Activated T-helper 17 cell treated with anti-CD3 and anti-CD28 coated beads, Interleukin-2, amount 50 U/mL, for 72 hours (primary cell): ENCODE results near the gene P2RY8. TPM values are rescaled to one million over a fixed set of nuclear protein-coding genes. Genes with fewer than 3 reads are reported as not detected.
"Not testable (repeated sequence)": the region's sequence is repeated elsewhere in the genome, so short reads cannot be mapped to it uniquely, and the experiment has no call there.

ENCODE experiments used
- ATAC-seq: fragments of 150-1000 bp; cut with Tn5 transposase; replicated peaks from 2 replicates; pipeline ENCODE4 v1.10.0; 2021; ENCODE audit warnings: mild to moderate bottlenecking, moderate library complexity
- H3K27ac Mint-ChIP-seq: one replicate; pipeline ENCODE4 v1.8.0; 2022; ENCODE audit warnings: mixed read lengths
- H3K27me3 Mint-ChIP-seq: one replicate; pipeline ENCODE4 v1.8.0; 2022; ENCODE audit warnings: mixed read lengths
- H3K36me3 Mint-ChIP-seq: one replicate; pipeline ENCODE4 v1.8.0; 2022; ENCODE audit warnings: low read depth, mild to moderate bottlenecking, mixed read lengths
- H3K4me1 Mint-ChIP-seq: one replicate; pipeline ENCODE4 v1.8.0; 2022; ENCODE audit warnings: mixed read lengths
- H3K4me3 Mint-ChIP-seq: one replicate; pipeline ENCODE4 v1.8.0; 2022; ENCODE audit warnings: mild to moderate bottlenecking, mixed read lengths
- H3K9me3 Mint-ChIP-seq: one replicate; pipeline ENCODE4 v1.8.0; 2022; ENCODE audit warnings: mixed read lengths
- total RNA-seq, 2 donors: library from RNA; stranded (reverse); gene quantifications; one replicate each; pipeline ENCODE4 v1.2.3, GENCODE V29; 2022

The P2RY8 gene
- 100 to 1,000 TPM in 1 of 2 donors, 10 to 100 TPM in 1; 89.0 to 105 TPM for total RNA-seq

DNA sequence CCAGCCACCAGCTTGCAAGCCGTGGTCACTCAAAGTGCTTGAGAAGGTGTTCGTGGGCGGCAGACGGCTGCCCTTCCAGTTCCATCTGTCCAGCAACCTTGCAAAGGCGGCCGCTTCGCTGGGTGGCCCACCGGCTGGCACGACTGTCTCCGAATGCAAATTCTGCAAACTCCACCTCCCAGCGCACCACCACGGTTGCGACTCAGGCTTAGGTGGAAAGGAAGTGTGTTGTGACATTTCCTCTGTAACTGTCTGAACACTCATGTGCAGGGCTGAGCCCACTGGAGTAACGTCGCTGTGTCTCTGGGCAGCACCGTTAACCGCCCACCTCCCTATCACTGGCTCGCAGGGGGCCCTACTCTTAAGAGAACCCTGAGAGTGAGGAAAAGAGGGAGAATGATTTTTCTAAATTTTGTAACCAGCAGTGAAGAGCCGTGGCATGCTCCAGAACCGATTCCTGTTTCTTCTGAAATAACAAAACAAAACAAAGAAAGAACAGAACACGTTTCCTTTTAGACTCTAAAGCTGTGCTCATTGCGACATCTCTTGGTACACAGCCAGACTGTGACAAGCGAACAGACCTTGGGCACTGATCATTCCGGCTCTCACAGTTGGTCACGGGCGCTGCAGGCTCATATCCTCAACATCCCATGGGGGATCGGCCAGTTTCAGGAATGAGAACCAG, at the start of gene P2RY8:
P2RY8 (minus strand) TSS at position 155 of the 685 bp plus-strand sequence. CDS start 70,627 bp downstream, outside the sequence.
- peak within 1 kb of the TSS; percentile 90 for H3K4me3 Mint-ChIP-seq
- H3K9me3 Mint-ChIP-seq = no peaks in the 10 kb centered on the region
- H3K36me3 Mint-ChIP-seq = peaks cover 47% of the 10 kb centered on the region
- H3K4me1 Mint-ChIP-seq = peaks cover 8% of the 10 kb centered on the region
- peak; percentile 69 for ATAC-seq
- no peaks in the 10 kb centered on the region for H3K27me3 Mint-ChIP-seq
- peak within 1 kb of the TSS; percentile 99 for H3K27ac Mint-ChIP-seq

DNA sequence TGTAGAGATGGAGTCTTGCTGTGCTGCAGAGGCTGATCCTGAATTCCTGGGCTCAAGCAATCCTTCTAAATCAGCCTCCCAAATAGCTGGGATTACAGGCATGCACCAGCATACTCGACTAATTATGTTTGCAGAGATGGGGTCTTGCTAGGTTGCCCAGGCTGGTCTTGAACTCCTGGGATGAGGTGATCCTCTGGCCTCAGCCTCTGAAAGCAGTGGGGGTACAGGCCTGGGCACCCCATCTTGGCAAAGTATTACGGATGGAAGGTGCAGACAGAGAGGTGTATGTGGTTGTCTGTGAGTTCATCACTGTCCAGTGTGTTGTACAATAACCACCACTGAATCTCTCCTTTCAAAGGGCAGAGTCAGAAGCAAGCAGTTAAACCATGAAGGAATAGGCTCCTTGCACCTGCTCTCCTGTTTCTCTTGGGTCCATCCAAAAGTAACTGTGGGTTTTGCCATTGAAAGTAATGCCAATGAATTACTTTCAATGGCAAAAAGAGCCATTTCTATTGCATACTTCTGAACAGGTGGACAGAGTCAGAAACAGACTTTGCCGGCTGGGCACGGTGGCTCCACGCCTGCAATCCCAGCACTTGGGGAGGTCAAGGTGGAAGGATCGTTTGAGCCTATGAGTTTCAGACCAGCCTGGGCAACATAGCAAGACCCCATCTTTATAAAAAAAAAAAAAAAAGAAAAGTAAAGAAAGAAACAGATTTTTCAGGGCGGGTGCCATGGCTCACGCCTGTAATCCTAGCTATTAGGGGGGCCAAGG, 47.4 kb upstream of the P2RY8 start:
- peaks cover 11% of the 10 kb centered on the region for H3K36me3 Mint-ChIP-seq
- H3K4me3 Mint-ChIP-seq = peak overlapping the region; percentile 70
- ATAC-seq = no peak
- peak overlapping the region; percentile 88 for H3K27ac Mint-ChIP-seq
- no peaks in the 10 kb centered on the region for H3K27me3 Mint-ChIP-seq
- H3K9me3 Mint-ChIP-seq = no peaks in the 10 kb centered on the region
- peaks cover 10% of the 10 kb centered on the region for H3K4me1 Mint-ChIP-seq

- Mint-ChIP-seq H3K27me3 (no peaks in the 10 kb centered on the region), H3K4me3 (peak overlapping the region; percentile 70), H3K4me1 (peaks cover 13% of the 10 kb centered on the region), H3K27ac (peak overlapping the region; percentile 88), H3K36me3 (peaks cover 11% of the 10 kb centered on the region), H3K9me3 (no peaks in the 10 kb centered on the region)
- ATAC-seq = peak; percentile 97
Observed at GRCh38 chrX:1582686-1583437, 45.9 kb upstream of the P2RY8 start.

DNA sequence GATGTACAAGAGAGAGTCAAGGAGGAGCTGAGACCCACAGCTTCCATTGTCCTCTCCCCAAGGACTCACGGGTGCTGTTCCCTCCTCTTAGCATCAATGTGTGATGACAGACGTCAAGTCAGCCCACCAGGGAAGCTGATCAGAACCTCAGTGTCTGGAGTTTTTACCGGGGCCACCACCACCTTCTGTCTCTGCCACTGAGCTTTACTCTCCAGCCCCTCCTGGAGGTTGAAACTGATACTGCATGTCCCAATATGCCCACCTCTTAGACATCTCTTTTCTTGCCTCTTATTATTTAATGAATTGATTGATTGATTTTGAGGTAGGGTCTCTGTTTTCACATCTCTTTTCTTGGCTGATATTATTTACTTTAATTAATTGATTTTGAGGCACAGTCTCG, 44.1 kb upstream of the P2RY8 start:
- Mint-ChIP-seq H3K27me3 (no peaks in the 10 kb centered on the region), H3K27ac (peak overlapping the region; percentile 67), H3K9me3 (no peaks in the 10 kb centered on the region), H3K36me3 (peaks cover 11% of the 10 kb centered on the region), H3K4me1 (peaks cover 13% of the 10 kb centered on the region), H3K4me3 (peak overlapping the region; percentile 70)
- ATAC-seq = peak; percentile 40

GRCh38 chrX:1578511-1579173, 41.7 kb upstream of the P2RY8 start:
- Mint-ChIP-seq H3K36me3 (peaks cover 11% of the 10 kb centered on the region), H3K9me3 (no peaks in the 10 kb centered on the region), H3K27me3 (no peaks in the 10 kb centered on the region), H3K4me1 (peaks cover 12% of the 10 kb centered on the region), H3K27ac (no peak overlapping the region), H3K4me3 (no peak overlapping the region)
- no peak for ATAC-seq

GRCh38 chrX:1577845-1578244, 40.9 kb upstream of the P2RY8 start:
- no peak for ATAC-seq
- no peak overlapping the region for H3K4me3 Mint-ChIP-seq
- peaks cover 3% of the 10 kb centered on the region for H3K36me3 Mint-ChIP-seq
- H3K27me3 Mint-ChIP-seq = no peaks in the 10 kb centered on the region
- peaks cover 6% of the 10 kb centered on the region for H3K4me1 Mint-ChIP-seq
- no peak overlapping the region for H3K27ac Mint-ChIP-seq
- H3K9me3 Mint-ChIP-seq = no peaks in the 10 kb centered on the region

- Mint-ChIP-seq H3K36me3 (no peaks in the 10 kb centered on the region), H3K4me1 (peaks cover 3% of the 10 kb centered on the region), H3K9me3 (no peaks in the 10 kb centered on the region), H3K27ac (no peak overlapping the region), H3K4me3 (no peak overlapping the region), H3K27me3 (no peaks in the 10 kb centered on the region)
- peak; percentile 72 for ATAC-seq
Observed at GRCh38 chrX:1576201-1576992, 39.4 kb upstream of the P2RY8 start.

GRCh38 chrX:1574181-1574580, 37.2 kb upstream of the P2RY8 start:
- H3K27me3 Mint-ChIP-seq, H3K4me3 Mint-ChIP-seq, ATAC-seq, H3K27ac Mint-ChIP-seq, H3K36me3 Mint-ChIP-seq, H3K9me3 Mint-ChIP-seq: not testable (repeated sequence)
- H3K4me1 Mint-ChIP-seq = peaks cover 15% of the 10 kb centered on the region

- Mint-ChIP-seq H3K4me3 (no peak overlapping the region), H3K4me1 (peaks cover 26% of the 10 kb centered on the region), H3K36me3 (no peaks in the 10 kb centered on the region), H3K27ac (no peak overlapping the region), H3K9me3 (peaks cover 3% of the 10 kb centered on the region), H3K27me3 (no peaks in the 10 kb centered on the region)
- peak; percentile 29 for ATAC-seq
Observed at GRCh38 chrX:1564750-1565683, 28.0 kb upstream of the P2RY8 start.

- ATAC-seq, H3K9me3 Mint-ChIP-seq, H3K27ac Mint-ChIP-seq, H3K36me3 Mint-ChIP-seq, H3K27me3 Mint-ChIP-seq: not testable (repeated sequence)
- H3K4me3 Mint-ChIP-seq = peak overlapping the region; percentile 20
- peaks cover 19% of the 10 kb centered on the region for H3K4me1 Mint-ChIP-seq
Observed at GRCh38 chrX:1564077-1564476, 27.1 kb upstream of the P2RY8 start.

DNA sequence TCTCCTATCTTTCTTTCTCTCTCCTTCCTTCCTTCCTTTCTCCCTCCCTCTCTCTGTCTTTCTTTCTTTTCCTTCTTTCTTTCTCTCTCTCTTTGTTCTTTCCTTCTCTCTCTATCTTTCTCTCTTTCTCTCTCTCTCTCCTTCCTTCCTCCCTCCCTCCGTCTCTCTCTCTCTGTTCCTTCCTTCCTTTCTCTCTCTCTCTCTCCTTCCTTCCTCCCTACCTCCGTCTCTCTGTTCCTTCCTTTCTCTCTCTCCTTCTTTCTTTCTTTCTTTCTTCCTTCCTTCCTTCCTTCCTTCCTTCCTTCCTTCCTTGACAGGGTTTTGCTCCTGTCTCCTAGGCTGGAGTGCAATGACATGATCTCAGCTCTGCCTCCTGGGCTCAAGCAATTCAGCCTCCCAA, 24.2 kb upstream of the P2RY8 start:
- peak overlapping the region; percentile 68 for H3K4me3 Mint-ChIP-seq
- H3K9me3 Mint-ChIP-seq = peaks cover 6% of the 10 kb centered on the region
- H3K4me1 Mint-ChIP-seq = peaks cover 32% of the 10 kb centered on the region
- peak overlapping the region; percentile 89 for H3K27ac Mint-ChIP-seq
- no peaks in the 10 kb centered on the region for H3K36me3 Mint-ChIP-seq
- ATAC-seq = no peak
- no peaks in the 10 kb centered on the region for H3K27me3 Mint-ChIP-seq

- ATAC-seq = no peak
- H3K4me1 Mint-ChIP-seq = peaks cover 39% of the 10 kb centered on the region
- no peak overlapping the region for H3K4me3 Mint-ChIP-seq
- H3K27me3 Mint-ChIP-seq = no peaks in the 10 kb centered on the region
- no peaks in the 10 kb centered on the region for H3K36me3 Mint-ChIP-seq
- H3K9me3 Mint-ChIP-seq = peaks cover 6% of the 10 kb centered on the region
- peak overlapping the region; percentile 20 for H3K27ac Mint-ChIP-seq
Observed at GRCh38 chrX:1558761-1559468, 21.9 kb upstream of the P2RY8 start.
